Choroid plexus epithelial cell (primary cell): Measurements from ENCODE around the gene TPCN2.
A peak's percentile ranks its signal among the peaks of the same experiment; 100 is the strongest.
"Not testable (repeated sequence)": the region's sequence is repeated elsewhere in the genome, so short reads cannot be mapped to it uniquely, and the experiment has no call there.

ENCODE experiments used
- DNase-seq: peaks from one replicate; pipeline ENCODE4 v3.0.0-alpha.2; 2010; ENCODE audit warnings: low read depth
- H3K4me3 ChIP-seq: 2 replicates; pipeline ENCODE4 v1.5.1; 2011; ENCODE audit warnings: low read depth, mild to moderate bottlenecking, control low read depth, low read length, moderate library complexity
- CTCF ChIP-seq: conservative IDR thresholded peaks from 2 replicates; pipeline ENCODE4 v1.5.1; 2011; ENCODE audit warnings: low read depth, mild to moderate bottlenecking, control low read depth, inconsistent platforms, low read length, moderate library complexity

The TPCN2 gene

GRCh38 chr11:69071956-69072355 lies 23.2 kb downstream of the TPCN2 start:
- DNase-seq: no peak
- no peak for TF ChIP-seq CTCF
- H3K4me3 ChIP-seq: no peak overlapping the region

- no peak for DNase-seq
- no peak for TF ChIP-seq CTCF
- no peak overlapping the region for H3K4me3 ChIP-seq
Measured at GRCh38 chr11:69073469-69073868, 24.7 kb downstream of the TPCN2 start.

GRCh38 chr11:69074375-69075140 lies 25.8 kb downstream of the TPCN2 start:
- TF ChIP-seq CTCF: no peak
- DNase-seq: no peak
- H3K4me3 ChIP-seq: no peak overlapping the region

GRCh38 chr11:69075421-69076128 lies 26.8 kb downstream of the TPCN2 start:
- DNase-seq: peak; percentile 75
- no peak for TF ChIP-seq CTCF
- H3K4me3 ChIP-seq: no peak overlapping the region

- TF ChIP-seq CTCF: no peak
- H3K4me3 ChIP-seq: no peak overlapping the region
- DNase-seq: peak; percentile 42
Measured at GRCh38 chr11:69076129-69076791, 27.5 kb downstream of the TPCN2 start.

GRCh38 chr11:69076977-69077376 lies 28.2 kb downstream of the TPCN2 start:
- not testable (repeated sequence) for DNase-seq, H3K4me3 ChIP-seq

GRCh38 chr11:69078508-69078907 lies 29.8 kb downstream of the TPCN2 start:
- H3K4me3 ChIP-seq: no peak overlapping the region
- DNase-seq: no peak
- no peak for TF ChIP-seq CTCF
